H1 (cell line): ENCODE results near the gene CHD3. TPM values are rescaled to one million over a fixed set of nuclear protein-coding genes. Genes with fewer than 3 reads are reported as not detected.

ENCODE experiments used
- CTCF ChIA-PET: fragments of 300-600 bp; sonication (Branson Sonifier 250); formaldehyde crosslinking; loops from one replicate; lab custom pipeline; 2021; ENCODE audit not compliant: partially characterized antibody; lab: Charles Lee
- POLR2A ChIA-PET: fragments of 300-600 bp; sonication (Branson Sonifier 250); formaldehyde crosslinking; loops from one replicate; lab custom pipeline; 2021; ENCODE audit warnings: inconsistent platforms; ENCODE audit not compliant: partially characterized antibody; lab: Charles Lee
- DNase-seq, 2 experiments: peaks; one replicate each; pipeline versions ENCODE4 v3.0.0 to v3.0.0-alpha.2; 2010 to 2022; ENCODE audit warnings: low spot score in 2 of 2, low read depth in 1 of 2, mixed read lengths in 1 of 2
- FAIRE-seq: peaks from 2 replicates; lab custom pipeline; 2011; peaks lifted over from hg19 to GRCh38; lab: Jason Lieb, UNC
- H2AFZ ChIP-seq: 2 replicates; pipeline ENCODE4 v1.8.1; 2012; ENCODE audit warnings: low read length, inconsistent platforms
- H2AK5ac ChIP-seq: 2 replicates; pipeline ENCODE4 v1.6.1; 2013; ENCODE audit warnings: low read depth, low read length
- H2BK120ac ChIP-seq: replicated peaks from 2 replicates; pipeline ENCODE3; 2013; ENCODE audit warnings: low read depth, low read length, inconsistent platforms
- H2BK12ac ChIP-seq: 2 replicates; pipeline ENCODE4 v1.6.1; 2013; ENCODE audit warnings: low read depth, low read length
- H2BK15ac ChIP-seq: 2 replicates; pipeline ENCODE4 v1.6.1; 2013; ENCODE audit warnings: low read length
- H2BK20ac ChIP-seq: 2 replicates; pipeline ENCODE4 v1.6.1; 2013; ENCODE audit warnings: low read length
- H2BK5ac ChIP-seq: 2 replicates; pipeline ENCODE4 v1.6.1; 2013; ENCODE audit warnings: low read depth, low read length
- H3K14ac ChIP-seq: 2 replicates; pipeline ENCODE4 v1.6.1; 2013; ENCODE audit warnings: inconsistent platforms; ENCODE audit not compliant: insufficient read length
- H3K18ac ChIP-seq: 2 replicates; pipeline ENCODE4 v1.6.1; 2013; ENCODE audit warnings: low read length; ENCODE audit errors: extremely low read depth
- H3K23ac ChIP-seq: 2 replicates; pipeline ENCODE4 v1.6.1; 2013; ENCODE audit warnings: inconsistent platforms; ENCODE audit not compliant: insufficient read length
- H3K23me2 ChIP-seq: 2 replicates; pipeline ENCODE4 v1.6.1; 2013; ENCODE audit warnings: low read depth, low read length
- H3K27ac ChIP-seq: 2 replicates; pipeline ENCODE4 v1.6.1; 2011; ENCODE audit warnings: low read depth, low read length, inconsistent platforms
- H3K27me3 ChIP-seq, 4 experiments: replicated peaks in 1 of 4; 1 replicate in 1 of 4; 2 replicates in 3 of 4; pipeline versions ENCODE4 v1.6.1 to v1.8.1; 2011 to 2013; ENCODE audit warnings: low read length in 3 of 4, mild to moderate bottlenecking in 3 of 4, inconsistent platforms in 2 of 4, mixed read lengths in 2 of 4, moderate library complexity in 1 of 4; ENCODE audit not compliant: control insufficient read depth in 3 of 4, insufficient read depth in 3 of 4; ENCODE audit errors: extremely low read depth in 1 of 4
- H3K36me3 ChIP-seq, 4 experiments: 2 replicates each; pipeline versions ENCODE4 v1.6.1 to v1.8.1; 2011 to 2013; ENCODE audit warnings: mild to moderate bottlenecking in 4 of 4, low read length in 3 of 4, moderate library complexity in 2 of 4, control low read depth in 1 of 4, inconsistent platforms in 1 of 4; ENCODE audit not compliant: insufficient read depth in 4 of 4, control insufficient read depth in 2 of 4
- H3K4ac ChIP-seq: replicated peaks from 2 replicates; pipeline ENCODE3; 2013; ENCODE audit warnings: low read length, low read depth, mixed read lengths, inconsistent platforms; ENCODE audit not compliant: insufficient read length
- H3K4me1 ChIP-seq, 4 experiments: replicated peaks in 1 of 4; 1 replicate in 1 of 4; 2 replicates in 3 of 4; pipeline versions ENCODE4 v1.6.1 to v1.8.1; 2011 to 2013; ENCODE audit warnings: low read length in 3 of 4, inconsistent platforms in 2 of 4, mixed read lengths in 1 of 4; ENCODE audit not compliant: insufficient read depth in 4 of 4, control insufficient read depth in 3 of 4
- H3K4me2 ChIP-seq, 2 experiments: 2 replicates each; pipeline versions ENCODE4 v1.6.1 to v1.8.1; 2011 to 2013; ENCODE audit warnings: low read depth in 2 of 2, low read length in 2 of 2, control low read depth in 1 of 2, inconsistent platforms in 1 of 2, mild to moderate bottlenecking in 1 of 2; ENCODE audit not compliant: insufficient read depth in 1 of 2
- H3K4me3 ChIP-seq, 4 experiments: fragments of 200-600, 300-600 bp in 1 of 4; sonication (generic), shearing (Covaris generic), sonication (Bioruptor Twin) in 1 of 4; 2 replicates each; pipeline versions ENCODE4 v1.5.1 to v1.8.1; 2011 to 2016; ENCODE audit warnings: low read length in 4 of 4, low read depth in 3 of 4, control low read depth in 2 of 4, inconsistent platforms in 2 of 4, mild to moderate bottlenecking in 2 of 4, mixed read lengths in 1 of 4, moderate library complexity in 1 of 4; ENCODE audit not compliant: insufficient read depth in 2 of 4; ENCODE audit errors: extremely low read depth in 1 of 4
- H3K56ac ChIP-seq: replicated peaks from 2 replicates; pipeline ENCODE3; 2013; ENCODE audit warnings: low read depth, mild to moderate bottlenecking, mixed read lengths, low read length, inconsistent platforms; ENCODE audit not compliant: insufficient read length
- H3K79me1 ChIP-seq: 2 replicates; pipeline ENCODE4 v1.6.1; 2013; ENCODE audit warnings: low read depth, low read length, control low read depth
- H3K79me2 ChIP-seq, 2 experiments: 2 replicates each; pipeline versions ENCODE4 v1.6.1 to v1.8.1; 2012 to 2013; ENCODE audit warnings: low read length in 2 of 2, mild to moderate bottlenecking in 2 of 2, inconsistent platforms in 1 of 2; ENCODE audit not compliant: insufficient read depth in 2 of 2, control insufficient read depth in 1 of 2
- H3K9ac ChIP-seq, 4 experiments: replicated peaks in 1 of 4; 1 replicate in 1 of 4; 2 replicates in 3 of 4; pipeline versions ENCODE4 v1.6.1 to v1.8.1; 2011 to 2013; ENCODE audit warnings: low read depth in 3 of 4, low read length in 3 of 4, control low read depth in 2 of 4, mild to moderate bottlenecking in 2 of 4, moderate library complexity in 2 of 4, inconsistent platforms in 1 of 4; ENCODE audit errors: extremely low read depth in 1 of 4
- H3K9me3 ChIP-seq, 2 experiments: 2 replicates each; pipeline versions ENCODE4 v1.6.1 to v1.8.1; 2012 to 2013; ENCODE audit warnings: mild to moderate bottlenecking in 2 of 2, moderate library complexity in 2 of 2, control low read depth in 1 of 2, inconsistent platforms in 1 of 2, low read depth in 1 of 2, low read length in 1 of 2, mixed read lengths in 1 of 2; ENCODE audit not compliant: insufficient read depth in 2 of 2
- H4K20me1 ChIP-seq, 2 experiments: replicated peaks in 1 of 2; 2 replicates each; pipeline versions ENCODE3 to v1.8.1; 2011 to 2013; ENCODE audit warnings: inconsistent platforms in 2 of 2, low read length in 2 of 2, mild to moderate bottlenecking in 1 of 2; ENCODE audit not compliant: insufficient read depth in 2 of 2, control insufficient read depth in 1 of 2
- H4K5ac ChIP-seq: 2 replicates; pipeline ENCODE4 v1.6.1; 2013; ENCODE audit warnings: low read length, low read depth, mixed read lengths, inconsistent platforms; ENCODE audit not compliant: insufficient read length
- H4K8ac ChIP-seq: 2 replicates; pipeline ENCODE4 v1.8.0; 2013; ENCODE audit warnings: mild to moderate bottlenecking, moderate library complexity, low read length, inconsistent platforms; ENCODE audit not compliant: insufficient read depth; ENCODE audit errors: extremely low read depth
- H4K91ac ChIP-seq: replicated peaks from 2 replicates; pipeline ENCODE3; 2013; ENCODE audit warnings: low read length, mixed read lengths, inconsistent platforms; ENCODE audit not compliant: insufficient read length
- RXRA ChIP-seq: IDR thresholded peaks from 2 replicates; pipeline ENCODE4 v1.6.1; 2011; ENCODE audit warnings: low read depth, mild to moderate bottlenecking, low read length, moderate library complexity; ENCODE audit not compliant: insufficient read depth
- SP2 ChIP-seq: IDR thresholded peaks from 2 replicates; pipeline ENCODE4 v1.6.1; 2012; ENCODE audit warnings: mild to moderate bottlenecking, low read length, inconsistent platforms
- WGBS, 2 experiments: shearing (Covaris generic) in 1 of 2; methylation state at CpG; one replicate each; pipeline versions ENCODE4 v1.1.6 to v1.1.7; 2013 to 2015; ENCODE audit warnings: low lambda C conversion rate in 2 of 2, mixed read lengths in 2 of 2, inconsistent platforms in 1 of 2, low coverage in 1 of 2, missing lambda C conversion rate in 1 of 2; ENCODE audit not compliant: insufficient replicate concordance in 2 of 2, insufficient coverage in 1 of 2, insufficient read length in 1 of 2; ENCODE audit errors: extremely low coverage in 1 of 2, missing lambda C conversion rate in 1 of 2; 5-methylcytosine and 5-hydroxymethylcytosine counted together
- polyA plus RNA-seq, 7 experiments: library from polyadenylated mRNA; depleted of rRNA in 3 of 7; stranded (reverse) in 5 of 7; unstranded in 2 of 7; fragments of >200 nt in 5 of 7; fragments of 200-250 nt in 2 of 7; gene quantifications; 1 replicate in 5 of 7; 2 replicates in 1 of 7; 4 replicates in 1 of 7; pipeline versions ENCODE4 v1.2.1 to v1.2.3, GENCODE V29; 2011 to 2013; ENCODE audit warnings: missing spikeins in 2 of 7, mixed read lengths in 2 of 7
- total RNA-seq: library from RNA; stranded (reverse); fragmentation: NEBNext Ultra II Directional; extraction: Animal tissue kit (Norgen Biotek cat#: 25700); gene quantifications from 2 replicates; pipeline ENCODE4 v1.2.1, GENCODE V29; 2021

Gene CHD3
- total and polyA plus RNA-seq, 2 of the 8 experiments (the other 6 are each of a cell fraction or from before 2014, with no cell fraction given): 12.3 to 12.9 TPM

GRCh38 chr17:7846063-7846735, 42.4 kb upstream of the CHD3 start:
- no peak overlapping the region for H3K23ac ChIP-seq
- peaks cover 2 to 23% (median 14%) of the 10 kb centered on the region in 4 experiments for H3K4me1 ChIP-seq
- H2BK20ac ChIP-seq: no peak overlapping the region
- H2BK12ac ChIP-seq: no peak overlapping the region
- H4K5ac ChIP-seq: no peak overlapping the region
- H2BK120ac ChIP-seq: no peak overlapping the region
- peaks cover 34% of the 10 kb centered on the region for H3K23me2 ChIP-seq
- no peaks in the 10 kb centered on the region for H3K9me3 ChIP-seq
- no peaks in the 10 kb centered on the region for H3K79me2 ChIP-seq
- DNase-seq (no peak), FAIRE-seq (no peak)
- H2BK5ac ChIP-seq: no peak overlapping the region
- POLR2A ChIA-PET: interaction anchor here (1.5 to 1.9 kb wide), 3 partner anchors 10 to 13 kb away, joined by 10 to 12 read pairs (median 11); partner anchors contain the start of genes CYB5D1, KDM6B and NAA38
- no peaks in the 10 kb centered on the region; a peak in 3 of 8 replicates for H3K36me3 ChIP-seq
- CTCF ChIA-PET: interaction anchor here (0.6 to 2.1 kb wide), 10 partner anchors 9 to 273 kb away, joined by 3 to 8 read pairs (median 4); partner anchors contain the start of gene DNAH2
- no peak overlapping the region for H2AFZ ChIP-seq
- H3K9ac ChIP-seq: no peak overlapping the region
- WGBS, 2 experiments: 95% methylated on average over 14 of the region's 22 CpGs; no CpG with 5 or more reads in 1 of the 2 experiments
- no peak overlapping the region for H3K56ac ChIP-seq
- H3K27me3 ChIP-seq: peaks cover 2 to 23% (median 22%) of the 10 kb centered on the region in 4 experiments
- H4K8ac ChIP-seq: no peak overlapping the region
- H3K18ac ChIP-seq: no peak overlapping the region
- peaks cover 12 to 22% of the 10 kb centered on the region in 2 experiments for H4K20me1 ChIP-seq
- H3K79me1 ChIP-seq: no peaks in the 10 kb centered on the region
- no peak overlapping the region for H2AK5ac ChIP-seq
- no peak overlapping the region for H4K91ac ChIP-seq
- no peak overlapping the region for H3K4me2 ChIP-seq
- no peak overlapping the region for H2BK15ac ChIP-seq
- H3K14ac ChIP-seq: no peak overlapping the region
- H3K4me3 ChIP-seq: no peak overlapping the region
- H3K27ac ChIP-seq: no peak overlapping the region
- no peak overlapping the region for H3K4ac ChIP-seq
- no peak for TF ChIP-seq SP2
- TF ChIP-seq RXRA: no peak
